ENCODE data around the gene BCL11A.
"Not testable (repeated sequence)": the region's sequence is repeated elsewhere in the genome, so short reads cannot be mapped to it uniquely, and the experiment has no call there.

Gene BCL11A

GRCh38 chr2:60417210-60417609, 136.2 kb downstream of the BCL11A start:
- not testable (repeated sequence) for DNase-seq

- no peak for DNase-seq
Observed at GRCh38 chr2:60416221-60417008, 137.0 kb downstream of the BCL11A start.

GRCh38 chr2:60415814-60416213, 137.6 kb downstream of the BCL11A start:
- no peak for DNase-seq

GRCh38 chr2:60414495-60415138, 138.8 kb downstream of the BCL11A start:
- DNase-seq, result no peak

GRCh38 chr2:60413814-60414168, 139.7 kb downstream of the BCL11A start:
- peak; percentile 54 for DNase-seq

DNA sequence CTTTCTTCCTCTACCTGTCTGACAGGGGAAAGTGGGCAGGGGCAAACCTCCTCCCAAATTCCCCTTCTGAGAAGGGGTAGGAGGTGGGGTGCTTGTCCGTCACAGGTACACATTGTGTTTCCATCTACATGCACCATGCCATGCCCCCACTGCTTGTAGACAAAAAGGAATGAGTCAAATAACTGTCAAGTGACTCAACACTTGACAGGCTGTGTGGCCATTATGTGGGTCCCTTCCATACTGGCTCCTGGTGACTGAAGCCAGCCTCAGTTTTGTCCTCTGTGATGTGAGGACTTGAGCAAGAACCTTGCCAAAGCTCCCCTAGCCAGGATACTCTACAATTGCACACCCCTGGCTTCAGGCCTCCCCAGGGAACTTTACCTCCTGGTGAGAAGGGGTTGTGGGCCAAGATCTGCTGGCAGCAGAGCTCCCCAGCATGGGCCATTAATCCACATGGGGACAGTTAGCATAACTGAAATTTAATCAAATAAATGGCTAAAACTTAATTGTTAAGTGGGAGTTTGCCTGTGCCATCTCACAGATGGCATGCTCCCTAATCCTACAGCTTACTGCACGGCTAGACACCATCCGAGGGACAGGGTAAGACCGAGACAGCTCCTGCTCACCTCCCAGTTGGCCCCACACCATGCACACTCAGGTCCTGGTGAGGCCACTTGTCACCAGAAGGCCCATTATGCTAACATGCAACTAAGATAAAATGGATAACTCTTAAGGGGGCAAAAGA, 140.2 kb downstream of the BCL11A start:
- DNase-seq, result no peak

DNA sequence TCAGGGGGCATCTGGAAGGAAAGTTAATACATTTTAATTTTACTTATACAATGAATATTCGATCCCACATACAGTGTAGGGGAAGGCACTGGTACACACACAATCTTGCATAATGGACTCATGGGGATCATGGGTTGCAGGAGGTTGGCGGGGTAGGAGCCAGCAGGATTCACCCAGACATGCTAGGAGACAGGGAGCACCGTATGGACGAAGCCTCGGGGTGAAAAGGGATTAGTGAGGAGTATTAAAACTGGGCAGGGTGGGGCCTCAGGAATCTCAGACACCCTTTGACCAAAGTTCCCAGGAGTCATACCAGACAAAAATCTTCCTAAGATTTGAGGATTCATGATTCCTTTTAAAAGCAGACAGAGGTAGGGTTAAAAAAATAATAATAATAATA, 140.8 kb downstream of the BCL11A start:
- no peak for DNase-seq

GRCh38 chr2:60412027-60412426, 141.4 kb downstream of the BCL11A start:
- DNase-seq, result no peak

- peak; percentile 13 for DNase-seq
Observed at GRCh38 chr2:60411295-60411694, 142.2 kb downstream of the BCL11A start.

- no peak for DNase-seq
Observed at GRCh38 chr2:60410456-60411146, 142.9 kb downstream of the BCL11A start.

DNA sequence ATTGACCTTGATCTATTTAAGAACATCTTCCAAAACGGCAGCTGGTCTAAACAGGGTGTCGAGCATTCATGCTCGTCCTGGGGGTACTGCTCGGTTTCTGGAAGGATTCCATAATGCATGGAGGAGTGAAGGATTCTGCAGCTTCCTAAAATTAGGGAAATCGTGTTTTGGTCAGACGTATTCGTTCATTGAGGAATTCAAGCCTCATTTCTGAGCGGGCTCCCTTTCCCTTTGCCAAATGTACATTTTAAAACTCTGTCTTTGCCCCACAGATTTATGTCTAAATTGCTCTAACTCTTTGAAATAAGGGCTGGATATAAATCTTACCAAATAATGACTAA, 144.0 kb downstream of the BCL11A start:
- no peak for DNase-seq

GRCh38 chr2:60408811-60409530, 144.5 kb downstream of the BCL11A start:
- DNase-seq, result no peak

GRCh38 chr2:60408207-60408606, 145.2 kb downstream of the BCL11A start:
- no peak for DNase-seq

- no peak for DNase-seq
Observed at GRCh38 chr2:60407398-60407797, 146.1 kb downstream of the BCL11A start.

- no peak for DNase-seq
Observed at GRCh38 chr2:60406192-60406591, 147.3 kb downstream of the BCL11A start.

- no peak for DNase-seq
Observed at GRCh38 chr2:60405271-60405919, 148.1 kb downstream of the BCL11A start.

Measured in GDM1 (cell line).